Testis (tissue), 2 donors: Measurements from ENCODE around the gene RTF1.
A peak's percentile ranks its signal among the peaks of the same experiment; 100 is the strongest.

Source experiments
- CTCF ChIP-seq, 3 experiments: fragments of 450-650 bp in 2 of 3; fragments of 200-600 bp in 1 of 3; sonication (generic) in 1 of 3; IDR thresholded peaks; one replicate each; pipeline ENCODE4 v1.5.1; 2016 to 2019; ENCODE audit warnings: antibody characterized with exemption in 3 of 3, mild to moderate bottlenecking in 2 of 3, moderate library complexity in 1 of 3
- POLR2A ChIP-seq: fragments of 450-650 bp; IDR thresholded peaks from one replicate; pipeline ENCODE4 v1.6.1; 2017; ENCODE audit warnings: antibody characterized with exemption, mild to moderate bottlenecking, moderate library complexity

- peak; percentile 70 to 78 (median 72) for TF ChIP-seq CTCF (IDR thresholded peaks at IDR 0.05)
- TF ChIP-seq POLR2A = no peak
These were observed 49.0 kb downstream of the RTF1 start for GRCh38 chr15:41465822-41466421.
